Globus pallidus (tissue), 1 donor: ENCODE data around the gene PPP2R1B.
"Not testable (repeated sequence)": the region's sequence is repeated elsewhere in the genome, so short reads cannot be mapped to it uniquely, and the experiment has no call there.

Source experiments
- DNase-seq: peaks from one replicate; pipeline ENCODE4 v3.0.0-alpha.2; 2015; ENCODE audit warnings: low spot score

The PPP2R1B gene

GRCh38 chr11:111726301-111726713, 39.9 kb downstream of the PPP2R1B start:
- DNase-seq = no peak

DNA sequence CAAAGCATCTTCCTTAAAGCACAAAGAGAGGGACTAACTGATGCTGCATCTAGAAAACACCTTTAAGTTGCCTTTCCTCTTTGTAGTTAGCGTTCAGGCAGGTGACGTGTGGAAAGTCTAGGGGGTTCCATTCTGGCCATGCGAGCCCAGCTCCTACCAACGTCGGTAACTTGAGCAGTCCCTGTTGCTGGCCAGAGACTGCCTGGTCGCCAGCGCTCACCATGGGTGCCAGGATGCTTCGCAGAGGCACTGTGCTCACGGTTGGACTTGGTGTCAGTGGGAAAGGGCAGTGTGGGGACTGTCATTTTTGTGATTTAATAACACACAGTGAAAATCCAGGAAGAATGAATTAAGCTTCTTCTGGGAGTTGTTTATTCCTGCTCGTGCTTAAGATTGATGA, 40.6 kb downstream of the PPP2R1B start:
- no peak for DNase-seq

DNA sequence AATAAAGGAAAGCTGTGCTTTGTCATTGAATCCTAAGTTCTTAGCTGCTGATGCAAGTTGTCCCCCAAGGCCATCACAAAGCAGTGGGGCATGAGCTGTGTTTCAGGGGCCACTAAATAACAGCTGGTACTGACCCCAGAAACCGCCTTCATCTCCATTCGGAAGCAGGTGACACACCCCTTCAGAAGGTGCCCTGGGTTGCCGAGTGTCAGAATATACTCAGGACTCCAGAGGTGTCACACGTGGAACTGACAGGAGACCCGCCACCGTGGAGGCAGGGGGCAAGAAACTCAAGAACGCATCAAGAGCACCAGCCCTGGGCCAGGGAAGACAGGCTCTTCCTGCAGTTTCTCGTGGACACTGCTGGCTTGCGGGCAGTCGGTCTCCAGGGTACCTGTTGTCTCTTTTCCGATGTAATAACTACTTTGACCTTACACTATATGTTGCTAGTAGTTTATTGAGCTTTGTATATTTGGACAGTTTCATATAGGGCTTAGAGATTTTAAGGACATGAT, 41.5 kb downstream of the PPP2R1B start:
- DNase-seq = no peak

DNA sequence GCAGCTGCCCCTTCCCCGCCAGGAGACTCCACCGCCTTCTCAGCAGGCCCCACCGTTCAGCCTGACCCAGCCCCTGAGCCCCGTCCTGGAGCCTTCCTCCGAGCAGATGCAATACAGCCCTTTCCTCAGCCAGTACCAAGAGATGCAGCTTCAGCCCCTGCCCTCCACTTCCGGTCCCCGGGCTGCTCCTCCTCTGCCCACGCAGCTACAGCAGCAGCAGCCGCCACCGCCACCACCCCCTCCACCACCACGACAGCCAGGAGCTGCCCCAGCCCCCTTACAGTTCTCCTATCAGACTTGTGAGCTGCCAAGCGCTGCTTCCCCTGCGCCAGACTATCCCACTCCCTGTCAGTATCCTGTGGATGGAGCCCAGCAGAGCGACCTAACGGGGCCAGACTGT, 42.6 kb downstream of the PPP2R1B start:
- DNase-seq = no peak

DNA sequence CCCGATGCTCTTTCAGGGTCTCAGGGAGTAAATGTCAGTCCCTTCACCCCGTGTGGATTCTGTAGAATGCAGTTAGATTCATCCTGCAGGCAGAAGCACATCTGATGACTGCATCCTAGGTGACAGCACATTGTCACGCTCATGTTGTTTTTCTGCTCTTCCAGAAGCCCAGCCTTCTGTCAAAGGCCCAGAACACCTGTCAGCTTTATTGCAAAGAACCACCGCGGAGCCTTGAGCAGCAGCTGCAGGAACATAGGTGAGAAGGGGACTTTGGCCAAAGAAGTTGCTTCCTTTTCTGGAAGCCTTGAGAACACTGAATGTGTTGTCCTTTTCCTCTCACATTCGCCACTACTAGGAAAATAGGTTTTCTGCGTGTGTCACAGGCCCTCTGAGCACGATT, 43.7 kb downstream of the PPP2R1B start:
- no peak for DNase-seq

- DNase-seq = no peak
Measured at GRCh38 chr11:111720801-111721494, 45.2 kb downstream of the PPP2R1B start.

DNA sequence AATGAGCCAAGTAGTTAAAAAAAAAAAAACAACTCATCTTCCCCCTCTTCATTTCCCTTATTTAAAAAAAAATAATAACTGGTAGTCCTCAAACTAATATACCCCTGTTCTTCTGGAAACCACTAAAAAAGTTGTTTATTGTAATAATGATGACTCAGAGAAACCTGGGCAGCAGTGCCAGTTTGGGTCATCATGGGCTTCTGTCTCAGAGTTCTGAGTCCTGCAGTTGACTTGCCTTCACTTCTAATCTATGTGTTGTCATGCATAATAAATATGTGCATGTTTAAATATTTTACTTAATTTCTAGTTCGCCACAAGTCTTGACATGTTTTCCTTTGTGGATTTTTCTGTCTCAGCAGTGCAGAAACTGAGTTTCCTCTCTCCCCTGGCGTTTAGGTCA, 46.8 kb downstream of the PPP2R1B start:
- DNase-seq = no peak

- no peak for DNase-seq
Measured at GRCh38 chr11:111718859-111719258, 47.3 kb downstream of the PPP2R1B start.

- DNase-seq = no peak
Measured at GRCh38 chr11:111718436-111718835, 47.8 kb downstream of the PPP2R1B start.

DNA sequence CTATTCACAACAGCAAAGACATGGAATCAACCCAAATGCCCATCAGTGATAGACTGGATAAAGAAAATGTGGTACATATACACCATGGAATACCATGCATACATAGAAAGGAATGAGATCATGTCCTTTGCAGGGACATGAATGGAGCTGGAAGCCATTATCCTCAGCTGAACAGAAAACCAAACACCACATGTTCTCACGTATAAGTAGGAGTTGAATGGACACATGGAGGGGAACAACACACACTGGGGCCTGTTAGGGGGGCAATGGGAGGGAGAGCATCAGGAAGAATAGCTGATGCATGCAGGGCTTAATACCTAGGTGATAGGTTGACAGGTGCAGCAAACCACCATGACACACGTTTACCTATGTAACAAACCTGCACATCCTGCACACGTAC, 48.5 kb downstream of the PPP2R1B start:
- not testable (repeated sequence) for DNase-seq

DNA sequence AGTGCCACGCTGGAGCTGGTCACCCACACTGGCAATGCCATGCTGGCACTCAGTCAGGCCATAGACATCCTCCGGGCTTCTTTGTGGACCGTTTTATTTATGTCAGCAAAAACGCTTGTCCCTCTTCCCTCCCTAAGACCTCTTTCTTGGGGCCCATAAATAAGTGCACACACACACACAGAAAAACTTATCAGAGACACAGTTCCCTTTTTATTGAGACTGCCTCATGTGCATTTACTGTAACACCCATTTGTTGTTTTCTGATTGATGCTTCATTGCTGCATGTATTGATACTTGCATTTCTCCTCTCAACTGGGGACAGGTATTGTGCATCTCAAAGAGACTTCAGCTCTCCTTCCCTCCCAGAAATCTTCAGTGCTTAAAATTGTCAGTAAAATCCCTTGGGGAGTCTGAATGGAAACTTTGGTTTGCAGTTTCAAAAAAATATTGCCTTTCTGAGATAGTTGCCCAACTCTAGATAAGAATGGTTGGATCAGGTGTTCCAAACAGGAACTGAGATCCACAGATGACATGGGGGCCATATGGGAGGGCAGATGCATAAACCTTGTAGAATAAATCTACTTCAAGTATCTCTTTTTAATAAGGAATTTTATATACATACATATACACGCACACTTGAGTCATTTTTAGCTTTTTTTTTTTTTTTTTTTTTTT, 50.9 kb downstream of the PPP2R1B start:
- no peak for DNase-seq

GRCh38 chr11:111714522-111714921, 51.7 kb downstream of the PPP2R1B start:
- no peak for DNase-seq

GRCh38 chr11:111707691-111708067, 58.5 kb downstream of the PPP2R1B start:
- DNase-seq = no peak

GRCh38 chr11:111707039-111707690, 59.0 kb downstream of the PPP2R1B start:
- DNase-seq = peak; percentile 51

DNA sequence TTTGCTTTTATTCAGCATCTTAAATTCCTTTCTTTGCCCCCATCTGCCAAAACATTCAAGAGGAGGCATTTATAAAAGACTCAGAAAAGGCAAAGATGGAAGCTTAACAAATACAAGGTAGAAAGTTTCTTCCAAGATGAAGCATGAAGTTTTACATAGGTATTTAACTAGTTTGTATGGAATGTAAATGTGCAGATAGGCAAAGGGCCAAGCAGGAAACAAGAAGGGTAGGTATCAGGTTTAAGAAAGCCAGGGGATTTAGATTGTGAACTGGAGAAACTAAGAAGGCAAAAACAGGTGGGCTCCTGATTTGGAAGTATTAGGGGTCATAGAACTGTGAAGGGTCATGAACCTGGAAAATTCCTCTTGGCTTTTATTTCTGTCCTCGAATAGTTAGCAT, 62.6 kb downstream of the PPP2R1B start:
- no peak for DNase-seq

DNA sequence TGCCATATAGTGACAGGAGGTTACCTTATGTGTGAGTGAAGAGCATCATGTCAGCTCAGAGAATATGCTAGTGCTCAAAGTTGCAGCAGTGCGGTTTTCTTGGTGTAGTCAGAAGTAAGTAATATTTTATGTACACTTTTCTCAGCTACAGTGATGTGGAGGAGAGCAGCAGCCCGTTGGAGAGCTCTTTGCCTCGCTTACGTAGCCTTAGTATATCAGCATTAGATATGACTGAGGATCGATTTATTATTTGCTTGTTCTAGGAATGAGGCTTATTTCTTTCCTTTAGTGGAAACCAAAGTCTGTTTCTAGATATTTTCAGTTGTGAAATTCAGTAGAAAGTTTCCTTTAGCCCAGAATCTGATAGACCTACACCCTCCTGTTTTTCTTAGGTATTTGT, 63.6 kb downstream of the PPP2R1B start:
- DNase-seq = no peak

DNA sequence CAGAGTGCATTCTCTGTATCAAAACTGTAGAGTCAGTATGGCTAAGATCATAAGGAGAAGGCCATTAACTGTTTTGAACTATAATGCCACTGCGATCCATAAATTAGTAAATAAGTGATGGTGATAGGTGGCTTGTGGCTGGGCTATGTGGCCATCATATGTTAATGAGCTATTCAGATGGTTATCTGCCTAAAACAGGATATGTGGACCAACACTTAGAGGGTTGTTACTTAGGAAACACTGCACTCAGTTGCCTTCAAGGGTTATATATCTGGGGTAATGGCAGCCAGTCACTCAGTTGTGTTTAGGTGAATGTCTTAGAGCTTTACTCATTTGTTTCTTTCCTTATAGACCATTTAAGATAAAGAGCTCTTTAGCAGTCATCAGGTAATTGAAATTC, 66.0 kb downstream of the PPP2R1B start:
- DNase-seq = no peak

- DNase-seq = no peak
Measured at GRCh38 chr11:111699579-111700156, 66.5 kb downstream of the PPP2R1B start.

- DNase-seq = no peak
Measured at GRCh38 chr11:111698852-111699559, 67.2 kb downstream of the PPP2R1B start.

GRCh38 chr11:111697933-111698371, 68.2 kb downstream of the PPP2R1B start:
- DNase-seq = no peak

- no peak for DNase-seq
Measured at GRCh38 chr11:111696556-111696955, 69.6 kb downstream of the PPP2R1B start.

DNA sequence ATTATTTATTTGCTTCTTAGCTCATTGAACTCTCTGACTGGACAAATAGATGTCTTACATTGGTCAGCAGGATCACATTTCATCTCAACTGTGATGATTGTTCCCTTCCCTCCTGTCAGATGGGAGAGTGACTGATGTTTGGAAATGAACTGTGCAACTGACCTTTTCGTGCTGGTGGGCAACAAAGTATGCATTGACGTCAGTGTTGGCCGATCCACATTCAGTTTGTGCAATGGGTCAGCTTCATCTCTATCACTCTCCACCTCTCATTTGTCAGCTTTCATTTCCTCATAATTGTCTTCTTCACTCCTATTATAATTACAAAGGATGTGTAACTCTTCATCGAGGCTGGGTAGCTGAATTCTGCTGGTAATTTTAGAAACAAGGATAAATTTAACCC, 71.3 kb downstream of the PPP2R1B start:
- DNase-seq = no peak
